HepG2 (cell line): ENCODE data around the gene HSPA4L. TPM values are rescaled to one million over a fixed set of nuclear protein-coding genes. Genes with fewer than 3 reads are reported as not detected.

ENCODE experiments used
- ATAC-seq: fragments of 200-7000 bp; cut with Tn5 transposase; 3 replicates; pipeline ENCODE4 v1.9.1; 2020; ENCODE audit warnings: mild to moderate bottlenecking, moderate library complexity
- BruUV-seq: library from RNA; stranded (reverse); fragments of 400-500 nt; replicated peaks from 2 replicates; lab custom pipeline; 2021; lab: Mats Ljungman, UMichigan
- CTCF ChIA-PET: fragments of 300-600 bp; formaldehyde crosslinking; extraction: SDS; loops from one replicate; lab custom pipeline; 2021; ENCODE audit warnings: low total read pairs, inconsistent platforms, low intra/inter-chr PET ratio; lab: Yijun Ruan, JAX
- POLR2A ChIA-PET: fragments of 350-600 bp; sonication (Branson Sonifier 250); formaldehyde crosslinking; loops from one replicate; lab custom pipeline; 2020; ENCODE audit warnings: antibody characterized with exemption, inconsistent platforms; lab: Yijun Ruan, JAX
- DNase-seq: peaks from one replicate; pipeline ENCODE4 v3.0.0-alpha.2; 2015; ENCODE audit warnings: low spot score
- FAIRE-seq: peaks from 3 replicates; lab custom pipeline; 2011; peaks lifted over from hg19 to GRCh38; lab: Jason Lieb, UNC
- H2AFZ ChIP-seq: one replicate; pipeline ENCODE4 v1.6.1; 2011; ENCODE audit warnings: low read length, inconsistent platforms
- H3K27ac ChIP-seq: fragments of 300-600 bp; 3 replicates; pipeline ENCODE4 v1.8.0; 2011; ENCODE audit warnings: mixed run types, mild to moderate bottlenecking, mixed read lengths, low read length, inconsistent platforms; ENCODE audit not compliant: insufficient read depth; ENCODE audit errors: extremely low read length
- H3K27me3 ChIP-seq, 2 experiments: fragments of 200-600 bp in 1 of 2; 2 replicates in 1 of 2; 3 replicates in 1 of 2; pipeline versions ENCODE4 v1.6.0 to v1.8.0; 2011; ENCODE audit warnings: low read length in 2 of 2, mild to moderate bottlenecking in 2 of 2, moderate library complexity in 2 of 2, inconsistent platforms in 1 of 2; ENCODE audit not compliant: insufficient read depth in 2 of 2, control insufficient read depth in 1 of 2
- H3K36me3 ChIP-seq, 2 experiments: fragments of 200-600 bp in 1 of 2; replicated peaks in 1 of 2; 2 replicates in 1 of 2; 3 replicates in 1 of 2; pipeline versions ENCODE4 v1.5.1 to v1.8.0; 2011; ENCODE audit warnings: low read length in 2 of 2, inconsistent platforms in 1 of 2; ENCODE audit not compliant: insufficient read depth in 2 of 2, control insufficient read depth in 1 of 2
- H3K4me1 ChIP-seq: 2 replicates; pipeline ENCODE4 v1.5.1; 2012; ENCODE audit warnings: low read length, inconsistent platforms; ENCODE audit not compliant: insufficient read depth
- H3K4me2 ChIP-seq: 2 replicates; pipeline ENCODE4 v1.6.0; 2011; ENCODE audit warnings: low read depth, low read length, inconsistent platforms
- H3K4me3 ChIP-seq, 3 experiments: fragments of 200-600 bp in 1 of 3; sonication (generic), shearing (Covaris generic) in 1 of 3; replicated peaks in 1 of 3; 2 replicates each; pipeline ENCODE4 v1.5.1; 2011 to 2016; ENCODE audit warnings: low read length in 3 of 3, inconsistent platforms in 2 of 3, low read depth in 2 of 3, mild to moderate bottlenecking in 2 of 3, control low read depth in 1 of 3, mixed read lengths in 1 of 3; ENCODE audit not compliant: insufficient read depth in 1 of 3
- H3K79me2 ChIP-seq: one replicate; pipeline ENCODE4 v1.6.1; 2011; ENCODE audit warnings: low read length, inconsistent platforms; ENCODE audit not compliant: insufficient read depth
- H3K9ac ChIP-seq: 2 replicates; pipeline ENCODE4 v1.6.0; 2011; ENCODE audit warnings: mild to moderate bottlenecking, low read depth, low read length, inconsistent platforms; ENCODE audit not compliant: insufficient read depth
- H3K9me3 ChIP-seq: 2 replicates; pipeline ENCODE4 v1.5.1; 2012; ENCODE audit warnings: mild to moderate bottlenecking, low read length
- H4K20me1 ChIP-seq: 2 replicates; pipeline ENCODE4 v1.6.0; 2011; ENCODE audit warnings: inconsistent platforms, mild to moderate bottlenecking, low read length, moderate library complexity; ENCODE audit not compliant: insufficient read depth
- ARID5B ChIP-seq: IDR thresholded peaks from 2 replicates; pipeline ENCODE4 v1.4.0; 2020; ENCODE audit warnings: mild to moderate bottlenecking, missing genetic modification reagents
- CBFB ChIP-seq: sonication (generic); formaldehyde crosslinking; IDR thresholded peaks from 2 replicates; pipeline ENCODE4 v1.4.0; 2020; ENCODE audit warnings: missing genetic modification reagents
- DNMT3B ChIP-seq: conservative IDR thresholded peaks from 2 replicates; pipeline ENCODE4 v1.6.1; 2016; ENCODE audit warnings: missing biosample characterization, control low read depth
- FOXA3 ChIP-seq: IDR thresholded peaks from 2 replicates; pipeline ENCODE4 v1.6.1; 2016; ENCODE audit warnings: missing genetic modification reagents, missing compliant biosample characterization
- FOXO4 ChIP-seq: sonication (generic); formaldehyde crosslinking; conservative IDR thresholded peaks from 2 replicates; pipeline ENCODE4 v1.8.1; 2023; ENCODE audit warnings: missing genetic modification reagents
- KAT2B ChIP-seq: fragments of 150-350 bp; IDR thresholded peaks from 2 replicates; pipeline ENCODE4 v1.6.1; 2014; ENCODE audit warnings: low read depth, low read length, borderline replicate concordance
- NFYB ChIP-seq: sonication (generic); formaldehyde crosslinking; IDR thresholded peaks from 2 replicates; pipeline ENCODE4 v1.4.0; 2020; ENCODE audit warnings: missing genetic modification reagents
- NR1H2 ChIP-seq: sonication (generic); formaldehyde crosslinking; IDR thresholded peaks from 2 replicates; pipeline ENCODE4 v1.8.1; 2022; ENCODE audit warnings: low read depth, missing genetic modification reagents, borderline replicate concordance
- TARDBP ChIP-seq: sonication (generic); formaldehyde crosslinking; IDR thresholded peaks from 2 replicates; pipeline ENCODE4 v1.8.0; 2022; ENCODE audit warnings: mild to moderate bottlenecking, missing genetic modification reagents
- WGBS: methylation state at CpG from one replicate; pipeline ENCODE4 v1.1.6; 2017; ENCODE audit warnings: low lambda C conversion rate; 5-methylcytosine and 5-hydroxymethylcytosine counted together
- in situ Hi-C: cut with HindIII; loops from 2 replicates; pipeline ENCODE4 v1.10.0; 2017; ENCODE audit warnings: low pct_unique_long_range_greater_than_20kb; ENCODE audit not compliant: extremely low pct_ligation_motif_present
- intact Hi-C: fragments of 100-400 bp; cut with micrococcal nuclease; formaldehyde crosslinking; loops from one replicate; pipeline ENCODE4 v1.10.0; 2022; ENCODE audit not compliant: unreplicated experiment
- polyA plus RNA-seq, 8 experiments: library from polyadenylated mRNA; depleted of rRNA in 3 of 8; stranded (reverse) in 7 of 8; unstranded in 1 of 8; fragments of >200 nt; fragmentation: Illumina TruSeq in 4 of 8; extraction: Trizol in 4 of 8; gene quantifications; 2 replicates each; pipeline versions ENCODE4 v1.2.1 to v1.2.3, GENCODE V29; 2011 to 2016; ENCODE audit warnings: low read depth in 4 of 8, missing spikeins in 1 of 8, mixed read lengths in 1 of 8; ENCODE audit not compliant: insufficient read depth in 1 of 8
- total RNA-seq, 5 experiments: library from RNA; depleted of rRNA; stranded (reverse); fragments of >200 nt; fragmentation: Illumina TruSeq; extraction: Trizol; gene quantifications; 2 replicates each; pipeline ENCODE4 v1.2.3, GENCODE V29; 2016; ENCODE audit warnings: low read depth in 1 of 5

The HSPA4L gene
- total and polyA plus RNA-seq, 2 of the 13 experiments (the other 11 are each of a cell fraction or from before 2014, with no cell fraction given) = 3.7 to 31.5 TPM

- ChIA-PET CTCF (no interaction called here), POLR2A (no interaction called here)
- H3K27me3 ChIP-seq = no peaks in the 10 kb centered on the region
- no peak overlapping the region for H3K27ac ChIP-seq
- in situ Hi-C loops (no loop called here), intact Hi-C loops (no loop called here)
- FAIRE-seq (no peak), ATAC-seq (no peak), DNase-seq (peak; percentile 7)
- H3K9ac ChIP-seq = no peak overlapping the region
- no TSS peak for BruUV-seq
- no peak overlapping the region for H3K4me3 ChIP-seq
- no peak overlapping the region for H2AFZ ChIP-seq
- H4K20me1 ChIP-seq = no peaks in the 10 kb centered on the region
- TF ChIP-seq ARID5B (0 out of 2 replicates have a peak, but pooled peaks have one; percentile 10), TARDBP (CRISPR knock-in tag) (no peak), CBFB (CRISPR knock-in tag) (no peak), KAT2B (no peak), DNMT3B (CRISPR knock-in tag) (no peak), NFYB (no peak), FOXO4 (CRISPR knock-in tag) (no peak), FOXA3 (CRISPR knock-in tag) (0 out of 2 replicates have a peak, but pooled peaks have one; percentile 18), NR1H2 (CRISPR knock-in tag) (no peak)
- peaks cover 3% of the 10 kb centered on the region; the same call in 1 of the 2 replicates for H3K9me3 ChIP-seq
- no peaks in the 10 kb centered on the region for H3K79me2 ChIP-seq
- 9% methylated on average over 3 of the region's 3 CpGs for WGBS
- no peak overlapping the region for H3K4me2 ChIP-seq
- peaks cover 7% of the 10 kb centered on the region; the same call in 1 of the 2 replicates for H3K4me1 ChIP-seq
- H3K36me3 ChIP-seq = no peaks in the 10 kb centered on the region
These were observed 22.2 kb upstream of the HSPA4L start for GRCh38 chr4:127759893-127760292.
